A673 (cell line): ENCODE data around the gene CCDC136. TPM values are rescaled to one million over a fixed set of nuclear protein-coding genes. Genes with fewer than 3 reads are reported as not detected.

Source experiments
- BruUV-seq: library from RNA; stranded (reverse); fragments of 400-500 nt; replicated peaks from 2 replicates; lab custom pipeline; 2021; lab: Mats Ljungman, UMichigan
- CTCF ChIA-PET: fragments of 300-600 bp; sonication (Branson Sonifier 250); formaldehyde crosslinking; loops from one replicate; lab custom pipeline; 2022; ENCODE audit warnings: antibody characterized with exemption; lab: Charles Lee
- POLR2A ChIA-PET: fragments of 300-600 bp; sonication (Branson Sonifier 250); formaldehyde crosslinking; loops from one replicate; lab custom pipeline; 2022; ENCODE audit warnings: antibody characterized with exemption; ENCODE audit not compliant: low non-redundant PET; lab: Charles Lee
- DNase-seq: peaks from one replicate; pipeline ENCODE4 v3.0.0-alpha.2; 2015; ENCODE audit warnings: low spot score
- H3K27ac ChIP-seq: fragments of 200-600 bp; sonication (generic); 2 replicates; pipeline ENCODE4 v1.5.1; 2016; ENCODE audit warnings: mixed run types, low read depth, mild to moderate bottlenecking, mixed read lengths, antibody characterized with exemption, low read length; ENCODE audit not compliant: poor library complexity, severe bottlenecking
- H3K27me3 ChIP-seq: fragments of 200-600 bp; sonication (generic); replicated peaks from 2 replicates; pipeline ENCODE4 v1.6.1; 2017; ENCODE audit warnings: mixed run types, low read depth, mild to moderate bottlenecking, mixed read lengths, antibody characterized with exemption, low read length; ENCODE audit not compliant: insufficient read depth, poor library complexity
- H3K36me3 ChIP-seq: fragments of 200-600 bp; sonication (generic); 2 replicates; pipeline ENCODE4 v1.6.1; 2016; ENCODE audit warnings: mixed run types, mild to moderate bottlenecking, mixed read lengths, antibody characterized with exemption, low read length; ENCODE audit not compliant: insufficient read depth, poor library complexity, severe bottlenecking
- H3K4me1 ChIP-seq: fragments of 200-600 bp; sonication (generic); 2 replicates; pipeline ENCODE4 v1.6.1; 2017; ENCODE audit warnings: mixed run types, mild to moderate bottlenecking, mixed read lengths, antibody characterized with exemption, low read length; ENCODE audit not compliant: insufficient read depth, poor library complexity, severe bottlenecking
- H3K4me3 ChIP-seq: fragments of 200-600 bp; sonication (generic); 2 replicates; pipeline ENCODE4 v1.5.1; 2016; ENCODE audit warnings: low read depth, mixed run types, mild to moderate bottlenecking, mixed read lengths, low read length; ENCODE audit not compliant: poor library complexity, severe bottlenecking
- H3K9me3 ChIP-seq: fragments of 200-600 bp; sonication (generic); 2 replicates; pipeline ENCODE4 v1.6.1; 2016; ENCODE audit warnings: mixed run types, low read depth, mild to moderate bottlenecking, mixed read lengths, antibody characterized with exemption, low read length; ENCODE audit not compliant: poor library complexity, severe bottlenecking
- EZH2 ChIP-seq: fragments of 200-600 bp; sonication (generic); IDR thresholded peaks from 2 replicates; pipeline ENCODE4 v1.6.1; 2017; ENCODE audit warnings: borderline replicate concordance, low read depth, mild to moderate bottlenecking, mixed read lengths, antibody characterized with exemption, low read length; ENCODE audit not compliant: poor library complexity, severe bottlenecking
- intact Hi-C: fragments of 100-400 bp; cut with micrococcal nuclease; formaldehyde crosslinking; loops from one replicate; pipeline ENCODE4 v1.10.0; 2022; ENCODE audit not compliant: unreplicated experiment
- total RNA-seq: library from RNA; stranded (reverse); gene quantifications from 2 replicates; pipeline ENCODE4 v1.2.3, GENCODE V29; 2021
- TF ChIP-seq, protein P1 (sequence below): fragments of 300-800, 200-600 bp; sonication (generic); conservative IDR thresholded peaks from 2 replicates; pipeline ENCODE4 v1.5.1; 2017; ENCODE audit warnings: low read depth, mild to moderate bottlenecking, antibody characterized with exemption, low read length, moderate library complexity, mixed read lengths

The CCDC136 gene
- total RNA-seq, 1 experiment from 2014 or later = 4.4 TPM

DNA sequence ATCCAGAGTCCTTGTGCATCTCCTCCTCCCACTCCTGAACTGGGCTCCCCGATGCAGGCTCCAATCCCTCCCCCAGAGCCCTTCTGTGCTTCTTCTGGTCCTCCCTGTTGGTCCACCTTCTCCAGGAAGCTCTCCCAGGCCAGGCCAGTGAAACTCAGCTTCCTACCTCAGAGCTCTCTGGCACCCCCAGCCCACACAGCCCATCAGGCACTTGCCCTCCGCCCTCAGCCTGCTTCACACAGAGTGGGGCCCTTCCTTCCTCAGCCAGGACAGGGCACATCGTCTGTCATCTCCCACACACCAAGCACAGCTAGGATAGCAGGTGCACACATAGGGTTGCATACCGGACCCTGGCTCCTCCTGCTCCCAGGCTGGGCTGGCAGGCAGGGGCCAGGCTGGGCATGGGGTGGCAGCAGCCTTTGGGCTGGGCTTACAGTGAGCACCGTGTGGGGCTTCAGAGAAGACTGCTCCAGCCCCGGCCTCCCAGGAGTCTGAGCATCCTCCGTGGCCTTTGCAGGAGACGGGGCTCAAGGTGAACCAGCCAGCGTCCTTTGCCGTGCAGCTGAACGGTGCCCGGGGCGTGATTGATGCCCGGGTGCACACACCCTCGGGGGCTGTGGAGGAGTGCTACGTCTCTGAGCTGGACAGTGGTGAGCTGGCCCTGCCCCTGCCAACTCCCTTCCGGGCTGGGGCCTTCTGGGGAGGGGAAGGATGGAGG lies 64.4 kb downstream of the CCDC136 start:
- Histone ChIP-seq H3K27ac (no peak overlapping the region), H3K9me3 (no peaks in the 10 kb centered on the region), H3K36me3 (no peaks in the 10 kb centered on the region), H3K4me3 (no peak overlapping the region), H3K4me1 (no peaks in the 10 kb centered on the region), H3K27me3 (no peaks in the 10 kb centered on the region)
- ChIA-PET POLR2A (no interaction called here), CTCF (no interaction called here)
- no TSS peak for BruUV-seq
- TF ChIP-seq, protein P1, sequence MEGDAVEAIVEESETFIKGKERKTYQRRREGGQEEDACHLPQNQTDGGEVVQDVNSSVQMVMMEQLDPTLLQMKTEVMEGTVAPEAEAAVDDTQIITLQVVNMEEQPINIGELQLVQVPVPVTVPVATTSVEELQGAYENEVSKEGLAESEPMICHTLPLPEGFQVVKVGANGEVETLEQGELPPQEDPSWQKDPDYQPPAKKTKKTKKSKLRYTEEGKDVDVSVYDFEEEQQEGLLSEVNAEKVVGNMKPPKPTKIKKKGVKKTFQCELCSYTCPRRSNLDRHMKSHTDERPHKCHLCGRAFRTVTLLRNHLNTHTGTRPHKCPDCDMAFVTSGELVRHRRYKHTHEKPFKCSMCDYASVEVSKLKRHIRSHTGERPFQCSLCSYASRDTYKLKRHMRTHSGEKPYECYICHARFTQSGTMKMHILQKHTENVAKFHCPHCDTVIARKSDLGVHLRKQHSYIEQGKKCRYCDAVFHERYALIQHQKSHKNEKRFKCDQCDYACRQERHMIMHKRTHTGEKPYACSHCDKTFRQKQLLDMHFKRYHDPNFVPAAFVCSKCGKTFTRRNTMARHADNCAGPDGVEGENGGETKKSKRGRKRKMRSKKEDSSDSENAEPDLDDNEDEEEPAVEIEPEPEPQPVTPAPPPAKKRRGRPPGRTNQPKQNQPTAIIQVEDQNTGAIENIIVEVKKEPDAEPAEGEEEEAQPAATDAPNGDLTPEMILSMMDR = no peak
- no peak for TF ChIP-seq EZH2
- intact Hi-C loops = no loop called here
- DNase-seq = no peak

DNA sequence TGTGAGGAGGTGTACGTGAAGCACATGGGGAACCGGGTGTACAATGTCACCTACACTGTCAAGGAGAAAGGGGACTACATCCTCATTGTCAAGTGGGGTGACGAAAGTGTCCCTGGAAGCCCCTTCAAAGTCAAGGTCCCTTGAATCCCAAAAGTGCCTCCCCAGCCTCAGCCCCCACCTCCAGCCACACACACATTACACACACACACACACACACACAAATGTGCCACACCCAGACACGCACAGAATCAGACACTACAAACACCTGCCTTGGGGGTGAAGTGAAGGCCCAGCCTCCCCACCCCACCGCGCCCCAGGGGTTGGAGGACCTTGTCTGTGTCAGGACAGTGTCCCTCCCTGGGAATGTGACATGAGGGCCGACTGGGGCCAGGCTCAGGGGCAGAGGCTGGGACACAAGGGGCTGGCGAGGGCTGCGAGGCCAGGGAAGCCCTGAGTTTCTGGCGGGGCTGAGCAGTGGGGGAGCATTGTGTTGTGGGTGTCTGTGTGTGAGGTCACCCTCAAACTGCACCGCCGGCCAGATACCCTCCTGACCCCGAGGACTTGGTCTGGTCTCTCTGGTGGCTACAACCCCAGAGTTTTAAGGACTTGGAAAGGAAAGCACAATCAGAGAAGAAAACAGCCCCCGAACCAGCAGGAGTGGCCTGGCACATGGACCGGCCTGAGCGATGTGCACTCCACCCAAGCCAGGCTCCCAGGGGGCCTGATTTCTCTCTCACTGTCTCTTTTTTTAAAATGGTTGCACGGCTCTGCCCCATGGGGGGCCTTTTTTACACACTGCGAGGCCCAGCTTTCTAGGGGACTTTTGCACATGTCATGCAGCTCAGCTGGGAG lies 66.8 kb downstream of the CCDC136 start:
- H3K27ac ChIP-seq = no peak overlapping the region
- H3K36me3 ChIP-seq = no peaks in the 10 kb centered on the region
- no peak for DNase-seq
- ChIA-PET POLR2A (no interaction called here), CTCF (no interaction called here)
- BruUV-seq = no TSS peak
- no peaks in the 10 kb centered on the region for H3K27me3 ChIP-seq
- no peak overlapping the region for H3K4me3 ChIP-seq
- intact Hi-C loops = no loop called here
- TF ChIP-seq, protein P1 = no peak
- no peak for TF ChIP-seq EZH2
- H3K9me3 ChIP-seq = no peaks in the 10 kb centered on the region
- H3K4me1 ChIP-seq = peaks cover under 1% of the 10 kb centered on the region

GRCh38 chr7:128859232-128860157 lies 67.7 kb downstream of the CCDC136 start:
- Histone ChIP-seq H3K27me3 (no peaks in the 10 kb centered on the region), H3K4me3 (no peak overlapping the region), H3K4me1 (peaks cover 4% of the 10 kb centered on the region), H3K27ac (no peak overlapping the region), H3K9me3 (no peaks in the 10 kb centered on the region), H3K36me3 (no peaks in the 10 kb centered on the region)
- ChIA-PET POLR2A (no interaction called here), CTCF (interaction anchor here (0.6 kb wide), 1 partner anchor 502 kb away, joined by 3 read pairs; no protein-coding TSS in a partner anchor)
- intact Hi-C loops = no loop called here
- no TSS peak for BruUV-seq
- DNase-seq = no peak
- TF ChIP-seq EZH2 = no peak
- TF ChIP-seq, protein P1 = no peak
